Kidney glomerular epithelial cell (primary cell): Measurements from ENCODE around the gene XRN2.

Source experiments
- DNase-seq: peaks from one replicate; lab custom pipeline; 2025; lab: John Stamatoyannopoulos, UW

The XRN2 gene

GRCh38 chr20:21301940-21302663 lies 1.0 kb upstream of the XRN2 start:
- DNase-seq: no peak

- peak; percentile 28 for DNase-seq
These were observed 469 bp upstream of the XRN2 start for GRCh38 chr20:21302664-21303060.

- DNase-seq: peak; percentile 48
These were observed 898 bp downstream of the XRN2 start for GRCh38 chr20:21303872-21304586.

DNA sequence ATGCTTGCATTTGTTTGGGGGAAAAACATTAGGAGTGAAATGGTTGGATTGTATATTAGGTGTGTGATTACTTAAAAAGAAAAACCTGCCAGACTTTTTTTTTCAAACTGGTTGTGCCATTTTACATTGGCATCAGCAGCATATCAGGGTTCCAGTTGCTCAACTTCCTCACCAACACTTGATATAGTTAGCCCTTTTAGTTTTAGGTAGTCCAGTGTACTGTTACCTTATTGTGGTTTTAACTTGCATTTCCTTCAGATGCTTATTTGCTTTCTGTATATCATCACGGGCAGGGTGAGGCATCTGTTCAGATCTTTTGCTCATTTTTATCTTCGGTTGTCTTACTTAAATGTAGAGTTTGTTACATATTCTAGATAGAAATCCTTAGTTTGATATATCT lies 5.2 kb downstream of the XRN2 start:
- no peak for DNase-seq

GRCh38 chr20:21309678-21310467 lies 6.7 kb downstream of the XRN2 start:
- no peak for DNase-seq

DNA sequence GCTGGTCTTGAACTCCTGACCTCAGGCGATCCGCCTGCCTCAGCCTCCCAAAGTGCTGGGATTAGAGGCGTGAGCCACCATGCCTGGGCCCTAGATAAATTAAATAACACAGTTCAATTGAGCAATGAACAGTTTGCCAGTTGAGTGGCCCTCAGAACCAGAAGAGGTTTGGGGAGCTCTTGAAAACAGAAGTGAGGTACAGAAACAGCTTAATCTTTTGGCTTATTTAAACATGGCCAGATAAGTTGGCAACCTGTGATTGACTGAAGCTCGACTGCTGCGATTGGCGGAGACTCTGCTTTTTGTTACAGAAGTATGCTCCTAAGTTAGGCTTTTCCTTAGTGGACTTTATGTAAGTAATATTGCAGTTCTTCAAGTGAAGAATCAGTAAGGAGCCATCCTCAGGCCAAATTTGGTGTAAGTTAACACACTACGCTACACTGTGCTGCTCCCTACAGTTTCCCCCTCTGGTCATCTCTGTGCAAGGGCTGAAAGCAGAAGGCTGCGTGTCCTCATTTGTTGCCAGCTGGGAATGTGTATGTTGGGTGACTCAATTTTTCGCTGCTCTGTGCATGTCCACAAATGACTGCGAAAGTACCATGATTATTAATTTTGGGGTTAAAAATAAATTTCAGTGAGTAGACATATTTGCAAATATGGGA lies 9.8 kb downstream of the XRN2 start:
- no peak for DNase-seq

DNA sequence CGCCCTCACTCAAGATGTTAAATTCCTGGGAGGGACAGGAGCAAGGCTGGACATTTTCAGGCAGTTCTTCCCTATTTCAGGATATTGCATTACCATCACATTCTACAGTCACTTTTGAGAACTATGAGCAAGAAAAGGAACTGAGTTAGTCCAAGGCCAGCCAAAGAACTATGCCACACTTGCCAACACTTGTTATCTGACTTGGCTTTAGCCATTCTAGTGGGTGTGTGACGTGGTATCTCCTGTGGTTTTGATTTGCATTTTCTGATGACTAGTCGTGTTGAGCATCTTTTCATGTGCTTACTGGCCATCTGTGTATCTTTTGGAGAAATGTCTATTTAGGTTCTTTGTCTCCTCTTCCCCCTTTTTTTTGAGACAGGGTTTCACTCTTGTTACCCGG lies 12.0 kb downstream of the XRN2 start:
- DNase-seq: no peak

DNA sequence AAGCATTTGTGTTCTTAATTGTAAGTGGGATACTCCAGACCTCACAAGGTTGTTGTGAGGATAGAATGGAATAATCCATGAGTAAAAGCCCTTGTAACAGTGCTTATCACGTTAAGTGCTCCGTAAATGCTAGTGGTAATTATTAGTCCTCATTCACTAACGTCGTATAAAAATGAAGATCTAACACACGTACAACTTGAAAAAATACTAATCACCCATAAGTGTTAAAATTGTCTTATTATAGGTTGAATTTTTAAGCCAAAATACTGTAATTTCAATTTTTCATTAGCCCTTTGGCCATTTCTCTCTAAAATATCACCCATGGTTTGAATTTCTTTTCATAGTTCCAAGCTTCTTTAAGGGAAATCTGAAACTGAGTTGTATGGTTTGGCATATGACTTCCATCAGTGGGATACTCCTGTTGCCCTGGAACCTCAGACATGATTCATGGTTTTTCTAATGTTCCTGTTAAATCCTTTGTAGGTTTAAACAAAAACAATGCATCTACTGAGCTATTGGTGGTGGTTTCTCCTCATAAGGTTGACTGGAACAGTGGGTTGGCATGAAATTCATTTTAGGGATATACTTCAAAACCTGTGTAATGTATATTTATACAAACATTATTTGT lies 19.1 kb downstream of the XRN2 start:
- no peak for DNase-seq

- DNase-seq: no peak
These were observed 19.8 kb downstream of the XRN2 start for GRCh38 chr20:21322921-21323331.

GRCh38 chr20:21323640-21324039 lies 20.5 kb downstream of the XRN2 start:
- DNase-seq: peak; percentile 4

GRCh38 chr20:21324126-21324525 lies 21.0 kb downstream of the XRN2 start:
- DNase-seq: no peak

GRCh38 chr20:21325296-21325695 lies 22.2 kb downstream of the XRN2 start:
- no peak for DNase-seq

- no peak for DNase-seq
These were observed 23.6 kb downstream of the XRN2 start for GRCh38 chr20:21326700-21327099.

- no peak for DNase-seq
These were observed 33.5 kb downstream of the XRN2 start for GRCh38 chr20:21336455-21337151.

DNA sequence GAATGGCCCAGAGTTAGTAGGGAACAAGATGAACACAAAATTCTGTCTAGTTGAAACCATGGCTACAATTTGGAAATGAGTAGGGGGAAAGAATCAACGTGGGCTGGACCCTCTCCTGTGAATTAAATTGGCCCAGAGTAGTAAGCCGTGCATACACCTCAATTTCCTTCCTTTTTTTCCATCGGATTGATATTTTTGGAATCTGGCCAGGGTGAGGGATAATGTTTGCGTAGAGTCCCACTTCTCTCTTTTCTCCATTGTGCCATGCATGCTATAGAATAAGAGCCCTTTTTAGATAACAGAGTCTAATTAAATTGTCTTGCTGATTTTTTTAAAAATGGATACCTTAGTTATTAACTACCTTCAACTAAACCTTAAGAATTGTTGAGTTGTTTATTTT lies 35.2 kb downstream of the XRN2 start:
- no peak for DNase-seq

DNA sequence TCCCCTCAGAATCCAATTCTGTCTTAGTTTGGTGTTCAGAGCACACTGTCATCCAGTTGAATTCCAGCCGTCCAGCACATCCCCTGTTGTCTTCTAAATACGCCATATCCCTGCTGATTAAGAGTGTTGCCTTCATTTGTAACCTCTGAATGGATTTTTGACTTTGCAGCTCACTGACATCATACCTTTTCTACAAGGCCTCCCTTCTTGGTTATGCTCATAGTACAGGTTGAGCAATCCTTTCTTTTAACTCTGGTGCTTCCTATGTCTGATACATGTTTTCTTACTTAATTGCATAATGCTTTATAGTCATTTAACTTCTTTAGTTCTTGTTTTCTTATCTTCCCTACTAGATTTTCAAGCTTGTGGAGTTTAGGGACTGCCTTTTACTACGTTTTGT lies 36.4 kb downstream of the XRN2 start:
- no peak for DNase-seq

- no peak for DNase-seq
These were observed 38.0 kb downstream of the XRN2 start for GRCh38 chr20:21340991-21341697.

DNA sequence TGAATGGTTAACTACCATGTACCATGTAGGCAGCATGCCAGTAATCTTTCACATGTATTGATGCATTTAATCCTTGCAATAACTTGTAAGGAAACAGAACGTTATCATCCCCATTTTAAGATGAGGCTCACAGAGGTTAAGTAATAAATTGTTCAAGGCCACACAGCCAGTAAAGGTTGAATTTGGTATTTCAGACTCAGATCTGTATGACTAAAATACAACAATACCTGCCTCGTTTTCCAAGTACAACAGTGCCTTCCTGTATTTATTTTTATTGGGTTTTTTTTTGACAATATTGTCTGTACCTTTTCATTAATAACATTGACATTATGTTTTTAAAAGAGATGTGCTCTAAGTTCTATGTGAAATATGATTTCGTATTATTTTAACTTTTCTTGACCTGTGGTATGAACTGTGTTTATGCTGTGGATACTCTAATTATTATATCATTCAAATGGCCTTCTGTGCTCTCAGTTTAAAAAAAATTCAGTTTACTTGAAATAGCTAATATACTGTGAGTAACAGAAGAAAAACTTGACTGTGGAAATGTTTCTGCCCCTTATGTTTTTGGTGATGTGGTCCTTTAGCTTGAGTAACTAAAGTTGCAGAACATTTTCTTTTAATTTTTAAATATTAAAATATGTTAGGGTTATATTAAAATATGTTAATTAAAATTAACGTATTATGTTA lies 39.7 kb downstream of the XRN2 start:
- no peak for DNase-seq

- no peak for DNase-seq
These were observed 41.2 kb downstream of the XRN2 start for GRCh38 chr20:21344206-21344900.
